HG03432 (cell line): Measurements from ENCODE around the gene SLC13A3.

Experiments
- ATAC-seq: cut with Tn5 transposase; IDR thresholded peaks from one replicate; pipeline ENCODE4 v1.9.1; 2021; ENCODE audit warnings: mild to moderate bottlenecking, moderate library complexity; ENCODE audit not compliant: unreplicated experiment

Gene SLC13A3

DNA sequence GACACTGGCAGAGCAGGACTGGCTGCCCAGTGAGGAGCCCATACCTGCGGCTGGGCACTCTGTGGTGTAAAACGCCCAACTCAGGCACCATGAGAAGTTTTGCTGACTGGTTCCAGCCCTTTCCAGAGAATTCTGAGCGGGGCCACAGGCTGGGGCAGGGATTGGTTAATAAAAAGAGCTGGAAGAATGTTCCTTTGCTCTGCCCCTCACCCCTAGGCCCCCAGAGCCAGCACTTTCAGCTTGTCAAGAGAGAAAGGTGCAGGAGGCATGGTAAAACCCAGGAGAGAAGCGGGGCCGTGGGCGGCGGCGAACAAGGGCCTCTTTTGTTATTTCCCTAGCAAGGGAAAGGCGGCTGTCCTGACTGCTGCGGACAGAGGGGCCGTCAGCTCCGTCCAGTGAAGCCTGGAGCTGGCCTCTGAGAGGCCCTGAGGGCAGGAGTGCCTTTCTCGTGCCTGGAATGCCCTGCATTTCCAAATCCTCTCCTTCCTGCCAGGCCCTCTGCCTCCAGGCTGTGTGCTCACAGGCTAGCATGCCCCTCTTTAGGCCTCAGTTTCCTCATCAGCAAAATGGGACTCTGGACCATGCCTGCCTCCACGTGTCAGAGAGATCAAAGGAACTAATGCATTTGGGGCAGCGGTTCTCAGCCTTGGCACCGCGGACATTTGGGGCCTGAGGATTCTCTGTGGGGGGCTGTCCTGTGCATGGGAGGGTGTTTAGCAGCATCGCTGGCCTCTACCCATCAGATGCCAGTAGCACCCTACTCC lies 12.9 kb downstream of the SLC13A3 start:
- ATAC-seq: no peak

DNA sequence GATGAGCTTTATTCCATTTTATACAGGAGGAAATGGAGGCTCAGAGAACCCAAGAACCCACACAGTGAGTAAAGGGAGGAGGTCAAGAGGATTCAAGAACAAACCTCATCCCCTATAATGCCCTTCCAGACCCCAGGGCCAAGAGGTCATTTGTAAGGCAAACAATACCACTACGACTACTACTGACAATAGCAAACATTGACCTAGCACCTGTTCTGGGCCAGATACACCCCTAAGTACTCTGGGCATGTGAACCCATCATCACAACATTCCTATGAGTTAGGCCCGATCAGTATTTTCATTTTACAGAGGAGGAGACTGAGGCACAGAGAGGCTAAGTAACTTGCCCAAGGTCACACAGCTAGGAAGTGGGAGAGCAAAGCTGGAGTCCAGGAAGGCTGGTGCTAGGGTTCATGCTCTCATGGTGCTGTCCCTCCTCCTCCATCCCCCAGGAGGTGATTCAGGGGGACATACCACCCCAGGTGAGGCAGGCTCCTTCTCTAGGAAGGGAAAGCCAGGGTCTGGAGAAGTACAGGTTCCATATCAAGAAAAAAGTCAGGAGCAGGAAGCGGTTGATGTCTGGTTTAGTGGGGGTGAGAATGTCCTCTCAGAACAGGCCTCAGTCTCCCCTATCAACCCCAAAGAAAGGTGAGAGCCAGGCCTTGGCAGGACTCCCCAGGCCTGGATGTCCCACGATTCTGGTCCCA lies 13.7 kb downstream of the SLC13A3 start:
- ATAC-seq: no peak

DNA sequence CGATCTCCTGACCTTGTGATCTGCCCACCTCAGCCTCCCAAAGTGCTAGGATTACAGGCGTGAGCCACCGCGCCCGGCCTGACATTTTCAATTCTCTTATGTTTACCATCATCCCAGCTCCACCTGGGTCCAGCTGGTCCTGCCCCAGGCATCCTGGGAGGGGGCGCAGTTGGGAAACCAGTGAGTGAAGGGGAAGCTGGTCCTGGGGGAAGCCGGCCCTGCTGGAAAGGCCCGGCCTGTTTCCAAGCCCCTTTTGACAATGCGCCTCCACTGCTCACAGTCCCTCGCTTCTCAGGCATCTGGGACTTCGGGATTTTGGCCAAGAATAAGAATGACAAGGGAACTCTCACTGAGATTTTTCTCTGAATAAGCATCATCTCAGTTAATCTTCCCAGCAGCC lies 14.2 kb downstream of the SLC13A3 start:
- no peak for ATAC-seq

DNA sequence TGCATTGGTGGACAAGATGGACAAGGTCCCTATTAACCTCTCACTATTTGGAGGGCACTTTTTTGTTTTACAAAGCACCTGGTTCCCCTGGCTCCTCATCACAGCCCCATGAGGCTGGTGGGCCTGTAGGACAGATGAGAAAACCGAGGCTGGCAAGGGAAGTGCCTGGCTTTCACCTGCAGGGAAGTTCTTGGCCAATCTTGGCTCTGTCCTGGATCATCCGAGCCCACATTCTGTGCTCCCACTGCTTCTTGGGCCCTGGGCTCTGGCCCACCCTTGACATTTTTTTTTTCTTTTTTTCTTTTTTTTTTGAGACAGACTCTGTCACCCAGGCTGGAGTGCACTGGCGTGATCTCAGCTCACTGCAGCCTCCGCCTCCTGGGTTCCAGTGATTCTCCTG lies 14.7 kb downstream of the SLC13A3 start:
- ATAC-seq: no peak

DNA sequence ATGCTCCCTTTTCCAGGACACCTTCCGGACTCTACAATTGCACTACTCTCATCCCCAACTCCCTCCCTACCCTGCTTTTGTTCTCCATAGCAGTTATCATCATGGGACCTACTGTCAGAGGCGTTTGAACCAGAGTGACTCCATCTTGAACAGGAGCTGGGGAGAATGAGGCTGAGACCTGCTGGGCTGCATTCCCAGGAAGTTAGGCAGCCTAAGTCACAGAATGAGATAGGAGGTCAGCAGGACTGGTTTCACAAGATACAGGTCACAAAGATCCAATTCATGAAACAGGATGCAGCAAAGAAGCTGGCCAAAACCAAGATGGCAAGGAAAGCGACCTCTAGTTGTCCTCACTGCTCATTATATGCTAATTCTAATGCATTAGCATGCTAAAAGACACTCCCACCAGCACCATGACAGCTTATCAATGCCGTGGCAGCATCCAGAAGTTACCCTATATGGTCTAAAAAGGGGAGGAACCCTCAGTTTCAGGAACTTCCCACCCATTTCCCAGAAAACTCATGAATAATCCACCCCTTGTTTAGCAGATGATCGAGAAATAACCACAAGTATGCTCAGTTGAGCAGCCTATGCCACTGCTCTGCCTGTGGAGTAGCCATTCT lies 15.6 kb downstream of the SLC13A3 start:
- no peak for ATAC-seq

DNA sequence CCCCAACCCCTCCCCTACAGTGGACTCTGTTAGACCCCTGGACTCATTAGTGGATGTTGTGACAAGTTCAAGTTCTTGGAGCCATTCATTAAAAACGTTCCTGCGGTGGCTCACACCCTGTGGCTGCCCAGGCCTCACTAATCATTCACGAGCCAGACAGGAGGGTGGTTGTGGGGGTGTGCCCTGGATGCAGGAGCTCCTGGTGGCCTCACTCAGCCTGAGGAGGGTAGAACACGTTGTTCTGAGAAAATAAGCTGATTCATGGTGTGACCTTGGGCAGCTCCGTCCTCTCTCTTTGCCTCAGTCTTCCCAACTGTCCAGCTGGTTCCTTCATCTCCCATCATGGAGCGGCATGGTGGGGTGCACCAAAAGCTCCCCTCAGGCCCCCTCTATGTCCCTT lies 16.7 kb downstream of the SLC13A3 start:
- ATAC-seq: no peak

DNA sequence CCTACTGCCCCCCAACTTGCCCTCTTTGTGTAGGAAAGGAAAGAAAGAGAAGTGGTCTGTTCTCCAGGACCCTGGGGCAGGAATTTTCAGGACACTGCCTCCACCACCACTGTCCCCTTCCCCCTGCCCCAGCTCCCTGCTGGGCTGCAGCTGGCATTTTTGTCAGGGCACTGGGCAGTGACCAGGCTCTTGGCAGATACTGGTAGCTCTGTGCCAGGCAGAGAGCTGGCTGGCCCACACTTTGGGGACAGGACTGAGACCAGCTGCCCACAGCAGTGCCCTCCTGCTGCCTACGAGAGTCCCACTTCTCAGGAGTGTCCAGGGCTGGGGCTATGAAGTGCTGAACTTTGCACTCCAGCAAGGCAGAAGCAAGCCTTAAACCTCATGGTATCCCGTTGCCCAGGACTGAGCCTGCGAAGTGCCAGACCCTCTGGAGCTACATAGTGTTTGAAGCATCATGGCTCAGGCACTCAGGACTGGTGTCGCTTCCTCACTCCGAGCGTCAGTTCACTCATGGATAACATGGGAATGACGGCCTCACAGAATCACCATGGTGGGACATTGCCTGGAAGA lies 19.3 kb downstream of the SLC13A3 start:
- ATAC-seq: no peak

DNA sequence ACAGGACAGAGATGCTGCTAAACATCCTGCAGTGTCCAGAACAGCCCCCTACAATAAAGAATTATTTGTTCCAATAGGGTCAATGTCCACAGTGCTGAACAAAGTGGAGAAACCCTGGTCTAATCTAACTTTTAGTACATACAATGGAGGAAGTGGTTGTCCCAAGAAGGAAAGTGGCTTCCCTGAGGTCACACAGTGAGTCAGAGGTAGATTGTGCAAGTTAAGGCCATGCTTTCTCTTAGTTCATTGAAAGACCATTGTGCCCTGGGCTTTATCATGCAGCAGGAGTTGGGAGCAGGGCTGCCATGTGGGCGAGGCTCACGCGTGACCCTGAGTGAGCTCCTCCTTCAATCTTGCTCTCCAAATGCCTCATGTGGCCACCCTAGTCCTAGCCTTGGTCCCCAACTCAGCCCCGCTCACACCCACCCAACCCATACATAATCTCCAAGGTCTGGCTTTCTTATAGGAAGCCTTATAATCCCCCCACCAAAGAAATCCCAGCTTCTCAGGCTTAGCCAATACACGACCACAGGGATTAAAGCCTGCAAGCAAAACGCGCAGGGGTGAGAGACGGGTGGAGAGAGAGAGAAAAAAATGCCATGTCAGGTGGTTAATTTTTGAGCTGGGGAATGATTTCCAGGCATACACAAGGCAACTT lies 19.9 kb downstream of the SLC13A3 start:
- ATAC-seq: no peak

DNA sequence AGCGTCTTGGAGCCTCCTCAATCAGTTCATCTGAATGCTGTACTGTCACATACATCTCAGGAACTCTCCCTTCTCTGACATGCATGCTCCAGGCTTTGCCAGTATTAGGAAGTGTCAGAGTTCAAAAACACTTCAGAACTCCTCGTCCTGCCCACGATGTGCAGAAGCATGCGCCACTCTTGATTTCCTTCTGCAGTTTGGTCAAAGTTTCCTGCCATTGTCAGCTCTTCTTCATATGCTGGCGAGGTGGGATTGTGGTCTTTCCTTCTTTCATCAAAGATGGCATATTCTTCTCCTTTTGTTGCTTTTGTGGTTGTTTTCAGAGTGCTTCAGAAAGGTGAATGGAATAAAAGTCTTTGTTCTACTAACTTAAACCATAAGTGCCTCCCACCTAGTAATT lies 21.0 kb downstream of the SLC13A3 start:
- ATAC-seq: no peak

DNA sequence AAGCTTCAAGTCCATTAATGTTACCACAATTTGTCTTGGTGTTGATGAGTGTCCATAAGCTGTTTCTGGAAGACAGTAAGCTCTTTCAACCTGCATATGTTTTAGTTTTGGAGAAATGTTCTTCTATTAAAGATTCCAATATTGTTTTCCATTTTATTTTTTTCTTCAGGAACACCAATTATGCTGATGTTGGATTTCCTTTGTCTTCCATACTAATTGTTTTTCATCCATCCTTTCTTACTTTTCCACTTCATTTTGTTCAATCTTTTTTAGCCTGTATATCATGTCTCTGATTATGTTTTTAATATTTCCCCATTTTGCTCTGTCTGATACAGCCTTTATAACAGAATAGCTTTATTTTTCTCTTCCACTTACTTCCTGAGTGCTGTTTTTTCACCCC lies 21.9 kb downstream of the SLC13A3 start:
- no peak for ATAC-seq

DNA sequence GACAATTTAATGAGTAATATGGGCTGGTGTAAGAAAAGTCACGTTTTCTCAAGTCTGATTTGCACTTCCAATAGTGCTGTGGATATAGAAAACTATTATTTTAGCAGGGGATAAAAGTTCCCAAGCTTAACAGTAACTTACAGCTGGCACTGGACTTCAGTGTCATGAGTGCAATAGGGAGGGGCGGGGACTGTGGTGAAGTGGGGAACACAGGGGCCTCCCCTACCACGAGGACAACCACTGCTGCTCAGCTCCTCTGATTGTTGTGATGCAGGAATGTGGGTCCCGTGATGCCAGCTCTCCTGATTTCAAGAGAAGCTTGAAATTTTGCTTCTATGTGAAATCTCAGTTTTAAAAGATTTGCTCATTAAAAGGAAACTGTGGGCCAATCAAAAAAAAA lies 24.0 kb downstream of the SLC13A3 start:
- no peak for ATAC-seq

DNA sequence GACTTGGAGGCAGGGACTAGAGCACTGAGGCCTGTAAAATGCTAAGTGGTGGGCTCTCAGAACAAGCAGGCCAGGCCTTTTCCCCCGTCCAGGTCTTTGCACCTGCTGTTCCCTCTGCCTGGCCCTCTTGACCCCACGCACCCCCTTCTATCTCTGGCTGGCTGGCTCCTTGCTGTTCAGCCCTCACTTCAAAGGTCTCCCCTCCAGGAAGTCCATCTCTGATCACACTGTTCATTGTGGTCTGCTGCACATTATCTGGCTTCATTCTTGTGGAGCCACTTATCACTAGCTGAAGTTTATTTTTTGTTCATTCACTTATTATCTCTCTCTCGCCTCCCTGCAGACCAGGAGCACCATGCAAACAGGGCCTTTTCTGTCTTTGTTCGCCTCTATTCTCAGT lies 24.5 kb downstream of the SLC13A3 start:
- no peak for ATAC-seq

DNA sequence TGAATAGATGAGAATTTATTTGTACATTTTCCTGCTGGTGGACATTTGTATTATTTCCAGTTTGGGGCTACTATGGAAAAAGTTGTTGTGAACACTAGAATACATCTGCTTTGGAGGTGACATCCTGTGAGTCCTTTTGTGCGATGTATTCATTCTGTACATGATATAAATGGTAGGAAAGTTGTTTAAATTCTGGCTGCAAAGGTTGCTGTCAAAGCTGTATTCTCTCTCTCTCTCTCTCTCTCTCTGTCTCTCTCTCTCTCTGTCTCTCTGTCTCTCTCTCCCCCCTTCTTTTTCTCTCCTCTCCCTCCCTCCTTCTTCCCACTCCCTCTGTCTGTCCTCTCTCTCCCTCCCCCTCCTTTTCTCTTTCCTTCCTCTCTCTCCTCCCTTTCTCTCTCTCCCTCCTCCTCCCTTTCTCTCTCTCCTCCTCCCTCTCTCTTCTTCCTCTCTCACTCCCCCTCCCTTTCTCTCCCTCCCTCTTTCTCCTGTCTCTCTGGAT lies 25.3 kb downstream of the SLC13A3 start:
- ATAC-seq: no peak

DNA sequence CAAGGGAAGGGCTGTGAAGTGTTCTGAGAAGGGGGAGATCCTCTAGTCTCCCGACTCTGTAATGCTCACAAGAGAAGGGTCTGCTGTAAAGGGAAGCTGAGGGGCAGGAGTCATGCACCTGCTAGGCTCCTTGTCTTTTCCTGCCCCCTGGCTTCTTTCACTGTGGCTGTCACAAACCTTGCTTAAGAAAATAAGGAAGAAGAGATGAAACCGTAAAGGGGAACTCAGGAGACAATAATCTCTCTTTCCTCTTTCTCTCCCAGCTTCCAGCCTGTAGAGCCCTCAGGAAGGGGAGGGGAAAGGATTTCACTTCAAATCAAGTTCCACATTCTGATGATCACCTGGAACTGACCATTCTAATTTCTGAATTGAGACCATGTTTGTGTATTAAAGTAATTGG lies 26.3 kb downstream of the SLC13A3 start:
- ATAC-seq: no peak

DNA sequence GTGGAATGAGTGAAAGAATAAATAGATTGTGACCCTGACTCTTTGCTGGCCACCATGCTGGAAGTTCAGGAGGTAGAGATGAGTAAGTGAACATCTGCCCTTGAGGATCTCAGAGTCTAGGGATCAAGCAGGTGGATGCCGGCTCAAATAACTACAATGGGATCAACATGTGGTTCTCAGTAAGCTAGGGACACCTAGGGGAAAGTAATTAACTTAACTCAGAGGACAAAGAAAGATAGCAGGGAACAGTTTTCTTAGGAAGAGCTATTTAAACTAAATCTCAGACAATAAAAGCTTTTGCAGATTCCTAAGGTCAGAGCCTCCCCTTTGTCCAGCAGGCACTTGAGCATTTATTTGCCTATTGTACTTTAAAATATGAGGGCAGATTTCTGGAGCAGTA lies 29.1 kb downstream of the SLC13A3 start:
- ATAC-seq: no peak

DNA sequence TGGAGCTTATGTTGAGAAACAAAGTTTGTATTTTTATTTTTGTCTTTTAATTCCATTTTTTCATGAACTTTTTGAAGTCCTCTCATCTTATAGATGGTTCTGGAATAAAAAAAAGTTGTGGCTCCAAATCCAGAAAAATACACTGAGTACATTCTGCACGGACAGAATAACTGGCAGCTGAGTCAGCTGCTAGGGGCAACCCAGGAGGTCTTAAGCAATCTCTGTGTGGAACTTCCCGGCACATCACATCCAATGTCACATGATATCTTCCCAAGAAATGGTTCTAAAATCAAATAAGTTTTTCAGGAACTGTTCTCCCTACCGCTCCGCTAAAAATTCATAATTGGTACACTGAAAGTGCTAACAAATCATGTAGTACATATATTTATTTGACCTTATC lies 29.8 kb downstream of the SLC13A3 start:
- no peak for ATAC-seq

DNA sequence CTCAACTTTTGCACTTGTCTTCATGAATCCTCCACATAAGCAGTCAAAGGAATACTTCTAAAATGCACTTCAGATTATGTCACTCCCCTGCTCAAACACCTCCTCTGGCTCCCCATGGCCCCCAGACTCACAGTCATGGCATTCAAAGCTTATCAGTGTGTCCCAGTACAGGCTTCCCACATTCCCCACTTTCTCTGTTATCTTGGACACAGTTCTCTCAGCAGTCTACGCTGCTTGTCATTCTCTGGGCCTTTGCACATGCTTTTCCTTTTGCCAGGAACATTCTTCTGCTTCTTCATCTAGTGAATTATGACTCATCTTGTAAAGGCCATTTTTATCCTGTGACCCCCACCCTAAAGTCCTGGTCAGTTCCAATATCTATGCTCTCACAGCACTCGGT lies 31.8 kb downstream of the SLC13A3 start:
- no peak for ATAC-seq

DNA sequence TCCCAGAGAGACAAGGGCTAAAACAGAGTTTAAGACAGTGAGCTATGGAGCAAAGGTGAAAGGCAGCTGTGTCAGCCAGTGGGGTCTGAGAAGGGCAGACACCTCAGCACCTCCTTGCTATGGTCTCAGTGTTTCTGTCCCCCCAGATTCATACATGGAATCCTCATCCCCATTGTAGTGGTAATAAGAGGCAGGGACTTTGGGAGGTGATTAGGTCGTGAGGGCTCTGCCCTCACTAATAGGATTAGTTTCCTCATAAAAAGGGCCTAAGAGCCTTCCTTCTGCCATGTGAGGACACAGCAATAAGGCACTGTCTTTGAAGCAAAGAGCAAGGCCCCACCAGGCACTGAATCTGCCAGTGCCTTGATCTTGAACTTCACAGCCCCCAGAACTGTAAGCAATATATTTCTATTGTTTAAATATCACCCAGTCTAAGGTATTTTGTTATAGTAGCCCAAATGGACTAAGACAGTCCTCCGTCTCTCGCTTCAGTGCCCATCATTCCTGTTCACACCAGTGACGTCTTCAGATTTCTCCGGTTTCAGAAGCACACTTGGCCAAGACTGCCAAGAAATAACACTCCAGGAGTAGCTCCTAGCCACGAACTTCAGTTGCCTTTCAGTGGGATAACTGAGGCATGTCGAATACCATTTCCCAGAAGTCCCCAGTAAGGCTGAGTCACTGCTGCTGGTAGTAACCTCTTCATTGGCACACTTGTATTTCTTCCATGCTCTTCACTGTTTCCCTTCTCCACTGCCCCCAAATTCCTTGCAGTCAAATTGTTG lies 32.8 kb downstream of the SLC13A3 start:
- no peak for ATAC-seq

DNA sequence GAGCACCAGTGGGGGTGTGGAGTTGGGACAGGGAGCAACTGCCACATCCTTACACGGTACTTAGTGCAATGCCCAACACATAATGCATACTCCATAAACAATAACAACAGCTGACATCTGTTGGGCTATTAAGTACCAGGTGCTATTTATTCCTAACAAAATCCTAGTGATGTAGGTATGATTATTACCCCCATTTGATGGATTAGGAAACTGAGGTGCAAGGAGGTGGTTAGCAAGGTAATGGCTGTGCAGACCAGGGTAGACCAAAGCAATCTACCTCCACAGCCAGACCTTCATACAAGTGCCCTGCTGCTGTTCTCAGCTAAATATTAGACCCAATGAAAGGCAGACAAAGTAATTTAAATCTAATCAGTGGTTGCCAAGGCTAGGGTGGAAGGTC lies 36.8 kb downstream of the SLC13A3 start:
- no peak for ATAC-seq

DNA sequence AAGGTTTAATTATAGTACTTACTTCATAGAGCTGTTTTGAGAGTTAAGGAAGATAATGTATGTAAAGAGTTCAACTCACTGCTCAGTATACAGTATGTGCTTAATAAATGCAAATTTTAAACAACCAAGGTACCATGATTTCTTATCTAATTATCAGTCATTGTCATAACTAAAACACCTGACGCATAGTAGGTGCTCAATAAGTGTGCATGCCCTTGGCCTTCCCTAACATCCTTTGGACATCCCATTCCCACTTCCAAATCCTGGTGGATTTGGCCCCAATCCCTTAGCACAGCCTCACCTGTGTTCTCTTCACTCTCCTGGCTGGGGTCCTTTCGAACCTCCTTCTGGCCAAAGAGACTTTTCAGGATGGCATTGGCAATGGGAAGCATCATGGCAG lies 41.1 kb downstream of the SLC13A3 start:
- ATAC-seq: no peak
